ENCODE measurements around the gene ABITRAM. TPM values are rescaled to one million over a fixed set of nuclear protein-coding genes. Genes with fewer than 3 reads are reported as not detected.

The ABITRAM gene
- total and polyA plus RNA-seq, 2 donors from 2014 or later, result 11.7 to 13.6 TPM

DNA sequence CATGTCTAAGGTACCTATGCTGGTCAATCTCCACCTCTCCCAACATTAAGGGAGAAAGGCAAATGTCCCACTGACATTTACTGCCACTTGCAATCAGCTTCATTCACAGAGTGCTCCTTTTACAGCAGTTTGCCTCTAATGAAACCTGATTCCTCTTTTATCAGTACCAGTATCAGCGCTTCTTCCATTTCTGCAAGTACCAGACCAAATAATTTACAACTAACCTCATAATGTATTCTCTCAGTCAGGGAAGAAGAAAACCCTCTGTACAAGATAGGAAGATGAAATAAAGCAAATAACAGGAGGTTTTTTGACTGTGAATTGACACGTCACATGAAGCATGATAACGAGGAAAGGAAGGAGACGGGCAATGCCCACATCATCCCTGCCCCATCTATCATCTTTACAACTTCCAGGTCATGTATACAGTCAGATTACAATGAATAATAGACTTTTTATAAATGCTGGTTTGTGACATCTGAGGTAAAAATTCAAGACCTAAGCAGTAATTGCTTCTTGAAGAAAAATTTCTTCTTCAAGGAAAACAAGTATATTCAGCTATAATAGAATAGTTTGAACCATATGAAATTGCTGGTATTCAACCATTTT is 21.9 kb downstream of the ABITRAM start:
- intact Hi-C loops (cut with DNase I), result no loop called here
- no peak overlapping the region for H3K4me3 ChIP-seq (ENCODE audit: low read length in 3 of 3)
- TF ChIP-seq, protein P1, sequence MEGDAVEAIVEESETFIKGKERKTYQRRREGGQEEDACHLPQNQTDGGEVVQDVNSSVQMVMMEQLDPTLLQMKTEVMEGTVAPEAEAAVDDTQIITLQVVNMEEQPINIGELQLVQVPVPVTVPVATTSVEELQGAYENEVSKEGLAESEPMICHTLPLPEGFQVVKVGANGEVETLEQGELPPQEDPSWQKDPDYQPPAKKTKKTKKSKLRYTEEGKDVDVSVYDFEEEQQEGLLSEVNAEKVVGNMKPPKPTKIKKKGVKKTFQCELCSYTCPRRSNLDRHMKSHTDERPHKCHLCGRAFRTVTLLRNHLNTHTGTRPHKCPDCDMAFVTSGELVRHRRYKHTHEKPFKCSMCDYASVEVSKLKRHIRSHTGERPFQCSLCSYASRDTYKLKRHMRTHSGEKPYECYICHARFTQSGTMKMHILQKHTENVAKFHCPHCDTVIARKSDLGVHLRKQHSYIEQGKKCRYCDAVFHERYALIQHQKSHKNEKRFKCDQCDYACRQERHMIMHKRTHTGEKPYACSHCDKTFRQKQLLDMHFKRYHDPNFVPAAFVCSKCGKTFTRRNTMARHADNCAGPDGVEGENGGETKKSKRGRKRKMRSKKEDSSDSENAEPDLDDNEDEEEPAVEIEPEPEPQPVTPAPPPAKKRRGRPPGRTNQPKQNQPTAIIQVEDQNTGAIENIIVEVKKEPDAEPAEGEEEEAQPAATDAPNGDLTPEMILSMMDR (IDR thresholded peaks at IDR 0.05; ENCODE audit: borderline replicate concordance, extremely low read depth, insufficient read depth), result no peak
- H3K9ac ChIP-seq (ENCODE audit: low read length in 3 of 3), result no peak overlapping the region
- no peaks in the 10 kb centered on the region for H3K4me1 ChIP-seq (ENCODE audit: control insufficient read depth in 2 of 3, insufficient read depth in 2 of 3, low read depth in 1 of 3, low read length in 3 of 3)
- H3K27me3 ChIP-seq (ENCODE audit: control insufficient read depth, insufficient read depth, low read length), result no peaks in the 10 kb centered on the region
- no peaks in the 10 kb centered on the region for H3K9me3 ChIP-seq (ENCODE audit: control insufficient read depth in 2 of 3, insufficient read depth in 1 of 3, low read length in 3 of 3)
- DNase-seq (peak in 2 of 5 donors; percentile 12 to 34), FAIRE-seq (no peak)
- no peak overlapping the region for H3K27ac ChIP-seq (ENCODE audit: low read depth in 2 of 2, low read length in 2 of 2)
- H3K36me3 ChIP-seq (ENCODE audit: control insufficient read depth in 2 of 3, insufficient read depth in 3 of 3, low read length in 3 of 3), result peaks cover 0 to 7% (median 2%) of the 10 kb centered on the region in 3 donors

DNA sequence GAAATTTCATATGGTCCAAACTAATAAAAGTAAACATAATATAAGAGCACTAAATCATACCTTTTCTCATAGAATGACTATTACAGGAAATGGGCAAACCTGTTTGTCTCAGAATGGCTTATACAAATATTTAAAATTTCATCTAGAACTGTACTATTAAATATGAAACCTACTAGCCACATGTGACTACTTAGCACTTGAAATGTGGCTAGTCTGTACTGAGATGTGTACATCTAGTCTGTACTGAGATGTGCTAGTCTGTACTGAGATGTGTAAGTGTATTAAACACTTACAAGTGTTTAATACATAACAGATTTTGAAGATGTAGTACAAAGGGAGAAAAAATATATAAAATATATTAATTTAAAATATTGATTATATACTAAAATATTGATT is 22.4 kb downstream of the ABITRAM start:
- DNase-seq (no peak), FAIRE-seq (no peak)
- intact Hi-C loops (cut with DNase I), result no loop called here
- H3K27me3 ChIP-seq (ENCODE audit: control insufficient read depth, insufficient read depth, low read length), result no peaks in the 10 kb centered on the region
- no peak overlapping the region for H3K9ac ChIP-seq (ENCODE audit: low read length in 3 of 3)
- TF ChIP-seq, protein P1 (IDR thresholded peaks at IDR 0.05; ENCODE audit: borderline replicate concordance, extremely low read depth, insufficient read depth), result no peak
- H3K27ac ChIP-seq (ENCODE audit: low read depth in 2 of 2, low read length in 2 of 2), result no peak overlapping the region
- H3K9me3 ChIP-seq (ENCODE audit: control insufficient read depth in 2 of 3, insufficient read depth in 1 of 3, low read length in 3 of 3), result no peaks in the 10 kb centered on the region
- H3K4me3 ChIP-seq (ENCODE audit: low read length in 3 of 3), result no peak overlapping the region
- peaks cover 0 to 6% (median under 1%) of the 10 kb centered on the region in 3 donors for H3K36me3 ChIP-seq (ENCODE audit: control insufficient read depth in 2 of 3, insufficient read depth in 3 of 3, low read length in 3 of 3)
- H3K4me1 ChIP-seq (ENCODE audit: control insufficient read depth in 2 of 3, insufficient read depth in 2 of 3, low read depth in 1 of 3, low read length in 3 of 3), result no peaks in the 10 kb centered on the region

DNA sequence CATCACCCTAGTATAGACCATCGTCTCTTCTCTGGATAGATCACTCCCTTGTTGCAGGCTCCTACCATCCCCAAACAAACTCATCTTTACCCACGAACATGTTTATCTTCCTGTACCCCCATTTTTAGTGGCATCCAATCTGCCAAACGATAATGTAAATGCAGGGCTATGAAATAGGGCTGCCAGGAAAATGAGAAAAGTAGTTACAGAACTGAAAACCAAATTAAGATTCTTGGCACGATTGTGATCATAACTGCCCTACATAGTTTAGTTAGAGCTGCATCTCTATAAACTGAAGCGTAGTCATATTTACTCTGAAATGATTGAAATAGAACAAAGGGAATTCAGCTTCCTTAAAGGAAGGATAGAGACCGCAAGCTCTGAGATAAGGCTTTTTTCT is 26.1 kb downstream of the ABITRAM start:
- intact Hi-C loops (cut with DNase I), result no loop called here
- H3K4me1 ChIP-seq (ENCODE audit: control insufficient read depth in 2 of 3, insufficient read depth in 2 of 3, low read depth in 1 of 3, low read length in 3 of 3), result no peaks in the 10 kb centered on the region
- H3K36me3 ChIP-seq (ENCODE audit: control insufficient read depth in 2 of 3, insufficient read depth in 3 of 3, low read length in 3 of 3), result no peaks in the 10 kb centered on the region
- no peak for FAIRE-seq
- TF ChIP-seq, protein P1 (IDR thresholded peaks at IDR 0.05; ENCODE audit: borderline replicate concordance, extremely low read depth, insufficient read depth), result no peak
- no peak overlapping the region for H3K27ac ChIP-seq (ENCODE audit: low read depth in 2 of 2, low read length in 2 of 2)
- no peak for DNase-seq
- no peak overlapping the region for H3K9ac ChIP-seq (ENCODE audit: low read length in 3 of 3)
- no peaks in the 10 kb centered on the region for H3K27me3 ChIP-seq (ENCODE audit: control insufficient read depth, insufficient read depth, low read length)
- no peaks in the 10 kb centered on the region for H3K9me3 ChIP-seq (ENCODE audit: control insufficient read depth in 2 of 3, insufficient read depth in 1 of 3, low read length in 3 of 3)
- H3K4me3 ChIP-seq (ENCODE audit: low read length in 3 of 3), result no peak overlapping the region

DNA sequence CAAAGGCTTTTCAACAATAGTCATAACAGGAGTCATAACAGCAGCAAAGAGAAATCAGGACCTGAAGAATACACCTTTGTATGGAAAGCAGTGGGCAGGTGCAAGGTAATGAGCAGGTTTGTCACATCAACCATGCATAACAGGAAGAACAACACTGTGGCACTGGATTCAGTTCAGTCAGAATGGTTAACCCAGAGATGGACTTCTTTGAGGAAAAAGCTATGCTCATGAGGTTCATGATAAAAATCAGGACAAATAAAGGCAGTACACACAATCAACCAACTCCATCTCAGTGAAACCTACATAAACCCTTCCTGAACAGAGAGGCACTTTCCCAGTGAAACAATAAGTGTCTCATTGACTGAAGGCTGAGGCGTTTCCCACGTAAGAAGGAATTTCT is 27.0 kb downstream of the ABITRAM start:
- Histone ChIP-seq H3K9me3 (ENCODE audit: control insufficient read depth in 2 of 3, insufficient read depth in 1 of 3, low read length in 3 of 3) (no peaks in the 10 kb centered on the region), H3K27ac (ENCODE audit: low read depth in 2 of 2, low read length in 2 of 2) (no peak overlapping the region), H3K4me1 (ENCODE audit: control insufficient read depth in 2 of 3, insufficient read depth in 2 of 3, low read depth in 1 of 3, low read length in 3 of 3) (no peaks in the 10 kb centered on the region), H3K36me3 (ENCODE audit: control insufficient read depth in 2 of 3, insufficient read depth in 3 of 3, low read length in 3 of 3) (no peaks in the 10 kb centered on the region), H3K4me3 (ENCODE audit: low read length in 3 of 3) (no peak overlapping the region), H3K27me3 (ENCODE audit: control insufficient read depth, insufficient read depth, low read length) (no peaks in the 10 kb centered on the region), H3K9ac (ENCODE audit: low read length in 3 of 3) (no peak overlapping the region)
- DNase-seq (no peak), FAIRE-seq (no peak)
- TF ChIP-seq, protein P1 (IDR thresholded peaks at IDR 0.05; ENCODE audit: borderline replicate concordance, extremely low read depth, insufficient read depth), result no peak
- intact Hi-C loops (cut with DNase I), result no loop called here
